Stimulated activated CD4-positive, alpha-beta T cell treated with anti-CD3 and anti-CD28 coated beads, Interleukin-1b, Interleukin-23, amount 100 ng/mL, for 24 hours (primary cell): Measurements from ENCODE around the gene RASGEF1C.
"Not testable (repeated sequence)": the region's sequence is repeated elsewhere in the genome, so short reads cannot be mapped to it uniquely, and the experiment has no call there.

Source experiments
- DNase-seq, 4 experiments: peaks; one replicate each; pipeline ENCODE4 v3.0.0-alpha.2; 2020; ENCODE audit warnings: low read depth in 4 of 4, low spot score in 1 of 4

The RASGEF1C gene

GRCh38 chr5:180101451-180102105 is 107.4 kb downstream of the RASGEF1C start:
- DNase-seq: no peak

GRCh38 chr5:180100621-180101450 is 108.2 kb downstream of the RASGEF1C start:
- no peak for DNase-seq

- no peak for DNase-seq
Measured at GRCh38 chr5:180099733-180100611, 109.0 kb downstream of the RASGEF1C start.

- DNase-seq: no peak
Measured at GRCh38 chr5:180098991-180099732, 109.8 kb downstream of the RASGEF1C start.

- DNase-seq: no peak
Measured at GRCh38 chr5:180098526-180098925, 110.5 kb downstream of the RASGEF1C start.

- DNase-seq: no peak
Measured at GRCh38 chr5:180097926-180098325, 111.1 kb downstream of the RASGEF1C start.

- no peak for DNase-seq
Measured at GRCh38 chr5:180097163-180097894, 111.7 kb downstream of the RASGEF1C start.

GRCh38 chr5:180096616-180097015 is 112.4 kb downstream of the RASGEF1C start:
- no peak for DNase-seq

- no peak for DNase-seq
Measured at GRCh38 chr5:180095545-180095944, 113.5 kb downstream of the RASGEF1C start.

- no peak for DNase-seq
Measured at GRCh38 chr5:180093651-180094382, 115.2 kb downstream of the RASGEF1C start.

GRCh38 chr5:180093241-180093640 is 115.8 kb downstream of the RASGEF1C start:
- no peak for DNase-seq

- DNase-seq: no peak
Measured at GRCh38 chr5:180090769-180091546, 118.1 kb downstream of the RASGEF1C start.

- peak; percentile 52 to 70 (median 66) for DNase-seq
Measured at GRCh38 chr5:180090098-180090768, 118.8 kb downstream of the RASGEF1C start.

GRCh38 chr5:180089628-180090027 is 119.4 kb downstream of the RASGEF1C start:
- not testable (repeated sequence) for DNase-seq

- DNase-seq: no peak
Measured at GRCh38 chr5:180088561-180088960, 120.5 kb downstream of the RASGEF1C start.

GRCh38 chr5:180086816-180087399 is 122.1 kb downstream of the RASGEF1C start:
- DNase-seq: no peak

- no peak for DNase-seq
Measured at GRCh38 chr5:180085837-180086236, 123.2 kb downstream of the RASGEF1C start.
